Suprapubic skin (tissue), 4 donors: Measurements from ENCODE around the gene IWS1. TPM values are rescaled to one million over a fixed set of nuclear protein-coding genes. Genes with fewer than 3 reads are reported as not detected.

Experiments
- DNase-seq, 2 donors: peaks; one replicate each; pipeline ENCODE4 v3.0.0-alpha.2; 2019; ENCODE audit warnings: low spot score in 2 of 2
- H3K27ac ChIP-seq: fragments of 200-600 bp; sonication (generic); one replicate; pipeline ENCODE4 v1.5.1; 2019
- H3K27me3 ChIP-seq: fragments of 200-600 bp; sonication (generic); one replicate; pipeline ENCODE4 v1.5.1; 2019
- H3K36me3 ChIP-seq: fragments of 200-600 bp; sonication (generic); one replicate; pipeline ENCODE4 v1.5.1; 2019
- H3K4me1 ChIP-seq: fragments of 200-600 bp; sonication (generic); one replicate; pipeline ENCODE4 v1.5.1; 2019
- H3K4me3 ChIP-seq: fragments of 200-600 bp; sonication (generic); one replicate; pipeline ENCODE4 v1.5.1; 2019; ENCODE audit warnings: mild to moderate bottlenecking
- H3K9me3 ChIP-seq: fragments of 200-600 bp; sonication (generic); one replicate; pipeline ENCODE4 v1.5.1; 2019
- CTCF ChIP-seq, 2 donors: fragments of 200-600 bp in 1 of 2; fragments of 450-650 bp in 1 of 2; sonication (generic) in 1 of 2; IDR thresholded peaks; one replicate each; pipeline ENCODE4 v1.5.1; 2016 to 2019; ENCODE audit warnings: antibody characterized with exemption in 2 of 2, mild to moderate bottlenecking in 1 of 2, moderate library complexity in 1 of 2
- EP300 ChIP-seq: sonication (generic); formaldehyde crosslinking; IDR thresholded peaks from one replicate; pipeline ENCODE4 v1.6.1; 2017; ENCODE audit warnings: antibody characterized with exemption
- POLR2A ChIP-seq, 2 donors: fragments of 450-650 bp; IDR thresholded peaks; one replicate each; pipeline ENCODE4 v1.6.1; 2017; ENCODE audit warnings: antibody characterized with exemption in 2 of 2, mild to moderate bottlenecking in 2 of 2, moderate library complexity in 2 of 2
- POLR2AphosphoS5 ChIP-seq, 3 donors: sonication (generic); formaldehyde crosslinking; IDR thresholded peaks; one replicate each; pipeline ENCODE4 v1.6.1; 2017; ENCODE audit warnings: antibody characterized with exemption in 3 of 3
- WGBS: methylation state at CpG from one replicate; pipeline ENCODE4 v1.1.5; 2018; 5-methylcytosine and 5-hydroxymethylcytosine counted together
- total RNA-seq, 4 donors: library from RNA; depleted of rRNA; stranded (reverse); fragments of >200 nt; gene quantifications; one replicate each; pipeline ENCODE4 v1.1.0, GENCODE V29; 2016

Gene IWS1
- total RNA-seq, 4 donors from 2014 or later, result 23.2 to 51.4 (median 29.9) TPM

- Histone ChIP-seq H3K27me3 (no peaks in the 10 kb centered on the region), H3K9me3 (no peaks in the 10 kb centered on the region), H3K4me1 (no peaks in the 10 kb centered on the region), H3K27ac (no peak overlapping the region), H3K36me3 (peaks cover 89% of the 10 kb centered on the region), H3K4me3 (no peak overlapping the region)
- 94% methylated on average over 4 of the region's 4 CpGs for WGBS
- DNase-seq, result no peak
- TF ChIP-seq POLR2A (IDR thresholded peaks at IDR 0.05) (no peak), POLR2AphosphoS5 (IDR thresholded peaks at IDR 0.05) (no peak), CTCF (IDR thresholded peaks at IDR 0.05) (no peak), EP300 (no peak)
Observed at GRCh38 chr2:127490283-127490682, 36.0 kb downstream of the IWS1 start.

GRCh38 chr2:127486247-127487058, 39.8 kb downstream of the IWS1 start:
- Histone ChIP-seq H3K27ac (no peak overlapping the region), H3K4me3 (no peak overlapping the region), H3K27me3 (no peaks in the 10 kb centered on the region), H3K4me1 (no peaks in the 10 kb centered on the region), H3K36me3 (peaks cover 95% of the 10 kb centered on the region), H3K9me3 (no peaks in the 10 kb centered on the region)
- DNase-seq, result no peak
- TF ChIP-seq CTCF (IDR thresholded peaks at IDR 0.05), result no peak
- no peak for TF ChIP-seq EP300
- TF ChIP-seq POLR2A (IDR thresholded peaks at IDR 0.05), result no peak
- TF ChIP-seq POLR2AphosphoS5 (IDR thresholded peaks at IDR 0.05), result no peak
- 87% methylated on average over 8 of the region's 8 CpGs for WGBS

GRCh38 chr2:127485694-127486071, 40.6 kb downstream of the IWS1 start:
- no peak overlapping the region for H3K27ac ChIP-seq
- WGBS, result 69% methylated on average over 5 of the region's 5 CpGs

GRCh38 chr2:127485051-127485693, 41.1 kb downstream of the IWS1 start:
- no peaks in the 10 kb centered on the region for H3K4me1 ChIP-seq
- H3K27me3 ChIP-seq, result no peaks in the 10 kb centered on the region
- peaks cover 96% of the 10 kb centered on the region for H3K36me3 ChIP-seq
- no peak for DNase-seq
- TF ChIP-seq EP300 (no peak), POLR2A (IDR thresholded peaks at IDR 0.05) (no peak), POLR2AphosphoS5 (IDR thresholded peaks at IDR 0.05) (no peak), CTCF (IDR thresholded peaks at IDR 0.05) (no peak)
- no peaks in the 10 kb centered on the region for H3K9me3 ChIP-seq
- WGBS, result 70% methylated on average over 5 of the region's 5 CpGs
- no peak overlapping the region for H3K27ac ChIP-seq
- no peak overlapping the region for H3K4me3 ChIP-seq

More at GRCh38 chr2:127485694-127486071, 40.6 kb downstream of the IWS1 start:
- no peaks in the 10 kb centered on the region for H3K27me3 ChIP-seq
- H3K4me1 ChIP-seq, result no peaks in the 10 kb centered on the region
- peaks cover 95% of the 10 kb centered on the region for H3K36me3 ChIP-seq
- H3K4me3 ChIP-seq, result no peak overlapping the region
- no peaks in the 10 kb centered on the region for H3K9me3 ChIP-seq
- no peak for TF ChIP-seq EP300
- TF ChIP-seq POLR2A (IDR thresholded peaks at IDR 0.05), result no peak
- no peak for TF ChIP-seq POLR2AphosphoS5 (IDR thresholded peaks at IDR 0.05)
- TF ChIP-seq CTCF (IDR thresholded peaks at IDR 0.05), result no peak
- DNase-seq, result no peak

- 45% methylated on average over 2 of the region's 2 CpGs for WGBS
- no peak for DNase-seq
- H3K36me3 ChIP-seq, result peaks cover 68% of the 10 kb centered on the region
- no peak overlapping the region for H3K4me3 ChIP-seq
- H3K27me3 ChIP-seq, result no peaks in the 10 kb centered on the region
- H3K4me1 ChIP-seq, result no peaks in the 10 kb centered on the region
- no peak overlapping the region for H3K27ac ChIP-seq
- TF ChIP-seq POLR2AphosphoS5 (IDR thresholded peaks at IDR 0.05) (no peak), EP300 (no peak), POLR2A (IDR thresholded peaks at IDR 0.05) (no peak), CTCF (IDR thresholded peaks at IDR 0.05) (no peak)
- no peaks in the 10 kb centered on the region for H3K9me3 ChIP-seq
Observed at GRCh38 chr2:127482031-127482430, 44.3 kb downstream of the IWS1 start.
